B cell (primary cell): Measurements from ENCODE around the gene TIMM23B.
"Not testable (repeated sequence)": the region's sequence is repeated elsewhere in the genome, so short reads cannot be mapped to it uniquely, and the experiment has no call there.

Experiments used
- EZH2 ChIP-seq: IDR thresholded peaks from 2 replicates; pipeline ENCODE4 v1.6.1; 2012; ENCODE audit warnings: borderline replicate concordance, low read depth, mild to moderate bottlenecking, moderate library complexity, low read length; ENCODE audit not compliant: insufficient read depth, poor library complexity, severe bottlenecking
- TF ChIP-seq, protein P1 (sequence below): fragments of 200-600 bp; IDR thresholded peaks from one replicate; pipeline ENCODE4 v1.8.0; 2022; ENCODE audit warnings: antibody characterized with exemption, mild to moderate bottlenecking

DNA sequence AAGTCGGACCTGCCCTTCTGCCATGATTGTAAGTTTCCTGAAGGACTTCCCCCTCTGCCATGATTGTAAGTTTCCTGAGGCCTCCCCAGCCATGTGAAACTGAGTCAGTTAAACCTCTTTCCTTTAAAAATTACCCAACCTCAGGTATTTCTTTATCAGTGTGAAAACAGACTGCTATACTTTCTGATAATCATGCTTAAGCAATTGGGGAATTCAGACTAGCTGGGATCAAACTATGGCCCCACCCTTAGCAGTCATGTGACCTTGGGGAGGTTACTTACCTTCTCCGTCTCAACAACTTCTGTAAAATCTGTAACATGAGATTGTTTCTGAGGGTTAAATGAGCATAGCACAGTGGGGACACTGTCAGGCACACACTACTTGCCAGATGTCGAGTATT is 45.4 kb downstream of the TIMM23B start:
- TF ChIP-seq, protein P1, sequence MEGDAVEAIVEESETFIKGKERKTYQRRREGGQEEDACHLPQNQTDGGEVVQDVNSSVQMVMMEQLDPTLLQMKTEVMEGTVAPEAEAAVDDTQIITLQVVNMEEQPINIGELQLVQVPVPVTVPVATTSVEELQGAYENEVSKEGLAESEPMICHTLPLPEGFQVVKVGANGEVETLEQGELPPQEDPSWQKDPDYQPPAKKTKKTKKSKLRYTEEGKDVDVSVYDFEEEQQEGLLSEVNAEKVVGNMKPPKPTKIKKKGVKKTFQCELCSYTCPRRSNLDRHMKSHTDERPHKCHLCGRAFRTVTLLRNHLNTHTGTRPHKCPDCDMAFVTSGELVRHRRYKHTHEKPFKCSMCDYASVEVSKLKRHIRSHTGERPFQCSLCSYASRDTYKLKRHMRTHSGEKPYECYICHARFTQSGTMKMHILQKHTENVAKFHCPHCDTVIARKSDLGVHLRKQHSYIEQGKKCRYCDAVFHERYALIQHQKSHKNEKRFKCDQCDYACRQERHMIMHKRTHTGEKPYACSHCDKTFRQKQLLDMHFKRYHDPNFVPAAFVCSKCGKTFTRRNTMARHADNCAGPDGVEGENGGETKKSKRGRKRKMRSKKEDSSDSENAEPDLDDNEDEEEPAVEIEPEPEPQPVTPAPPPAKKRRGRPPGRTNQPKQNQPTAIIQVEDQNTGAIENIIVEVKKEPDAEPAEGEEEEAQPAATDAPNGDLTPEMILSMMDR, result not testable (repeated sequence)
- not testable (repeated sequence) for TF ChIP-seq EZH2
